ENCODE measurements around the gene TH.
A peak's percentile ranks its signal among the peaks of the same experiment; 100 is the strongest.

Gene TH

GRCh38 chr11:2139621-2140337 lies 31.8 kb downstream of the TH start:
- DNase-seq, result no peak

DNA sequence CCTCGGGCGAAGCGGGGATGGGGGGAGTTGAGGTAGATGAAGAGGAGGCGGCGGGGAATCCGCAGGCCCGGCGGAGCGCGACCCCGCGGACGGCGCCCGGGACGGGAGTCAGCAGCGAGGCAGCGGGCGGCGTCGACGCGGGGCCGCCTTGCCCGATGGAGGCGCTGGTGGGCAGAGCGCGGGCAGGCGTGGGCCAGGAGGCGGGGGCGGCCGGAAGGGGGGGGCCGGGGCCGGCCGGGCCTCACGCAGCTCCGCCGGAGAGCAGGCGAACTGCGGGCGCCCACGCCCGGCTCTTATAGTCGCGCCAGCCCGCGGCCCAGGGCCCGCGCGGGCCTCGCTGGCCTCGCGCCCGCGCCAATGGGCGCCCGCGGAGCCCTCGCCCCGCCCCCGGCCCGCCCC lies 32.5 kb downstream of the TH start, which contains the start of gene IGF2:
IGF2 (minus strand) TSS at position 267 of the 399 bp plus-strand sequence. CDS start 3,866 bp downstream, outside the sequence.
- DNase-seq, result peak; percentile 24

GRCh38 chr11:2138431-2139122 lies 33.0 kb downstream of the TH start:
- peak; percentile 34 for DNase-seq

- DNase-seq, result no peak
Measured at GRCh38 chr11:2138068-2138430, 33.6 kb downstream of the TH start.

DNA sequence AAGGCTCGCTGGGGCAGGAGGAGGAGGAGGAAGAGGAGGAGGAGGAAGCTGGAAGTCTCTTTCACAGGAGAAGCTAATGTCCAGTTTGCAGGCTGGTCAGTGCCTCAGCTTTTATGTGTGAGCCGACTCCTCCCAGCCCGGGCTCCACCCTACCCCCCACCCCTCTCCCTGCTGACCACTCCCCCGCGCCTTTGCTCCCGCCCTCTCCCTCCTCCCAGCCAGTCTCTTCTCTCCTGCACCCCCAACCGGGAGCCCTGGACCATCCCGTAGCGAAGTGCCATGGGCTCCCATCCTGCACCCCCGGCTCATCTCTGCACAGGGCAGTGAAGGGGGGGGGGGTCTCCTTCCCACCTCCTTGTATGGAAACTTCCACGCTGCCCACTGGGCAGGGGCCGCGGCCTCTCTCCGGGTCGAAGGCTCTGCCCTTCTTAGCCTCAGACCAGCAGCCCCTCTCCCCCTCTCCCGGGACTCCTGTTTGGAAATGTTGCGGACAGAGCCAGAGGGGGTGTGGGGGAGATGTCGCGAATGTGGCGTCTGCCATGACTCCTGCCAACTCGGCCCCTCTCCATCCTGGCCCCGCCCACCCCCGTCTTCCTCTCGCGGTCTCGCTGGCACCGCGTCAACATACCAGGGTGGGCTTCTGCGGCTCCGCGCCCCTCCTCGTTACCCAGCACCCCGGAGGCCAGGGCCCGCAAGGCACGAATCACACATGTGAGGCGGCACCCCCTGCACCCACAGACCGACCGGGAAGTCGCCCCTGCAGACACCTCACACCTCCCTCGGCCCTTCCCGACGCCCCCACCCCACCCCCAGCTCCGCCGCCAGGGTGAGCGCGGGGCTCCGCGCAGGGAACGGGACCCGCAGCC lies 34.2 kb downstream of the TH start:
- no peak for DNase-seq

DNA sequence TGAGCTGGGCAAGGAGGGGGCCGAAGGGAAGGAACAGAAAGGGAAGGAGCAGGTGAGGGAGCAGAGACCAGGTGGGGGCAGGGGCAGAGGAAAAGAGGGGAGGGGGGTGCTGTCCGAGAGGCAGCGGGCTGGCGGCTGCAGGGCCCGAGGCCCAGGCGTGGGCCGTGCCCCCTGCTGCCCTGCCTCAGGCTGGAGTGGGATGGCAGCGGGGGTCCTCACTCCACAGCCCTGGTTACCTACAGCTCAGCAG lies 34.7 kb downstream of the TH start:
- DNase-seq, result no peak

DNA sequence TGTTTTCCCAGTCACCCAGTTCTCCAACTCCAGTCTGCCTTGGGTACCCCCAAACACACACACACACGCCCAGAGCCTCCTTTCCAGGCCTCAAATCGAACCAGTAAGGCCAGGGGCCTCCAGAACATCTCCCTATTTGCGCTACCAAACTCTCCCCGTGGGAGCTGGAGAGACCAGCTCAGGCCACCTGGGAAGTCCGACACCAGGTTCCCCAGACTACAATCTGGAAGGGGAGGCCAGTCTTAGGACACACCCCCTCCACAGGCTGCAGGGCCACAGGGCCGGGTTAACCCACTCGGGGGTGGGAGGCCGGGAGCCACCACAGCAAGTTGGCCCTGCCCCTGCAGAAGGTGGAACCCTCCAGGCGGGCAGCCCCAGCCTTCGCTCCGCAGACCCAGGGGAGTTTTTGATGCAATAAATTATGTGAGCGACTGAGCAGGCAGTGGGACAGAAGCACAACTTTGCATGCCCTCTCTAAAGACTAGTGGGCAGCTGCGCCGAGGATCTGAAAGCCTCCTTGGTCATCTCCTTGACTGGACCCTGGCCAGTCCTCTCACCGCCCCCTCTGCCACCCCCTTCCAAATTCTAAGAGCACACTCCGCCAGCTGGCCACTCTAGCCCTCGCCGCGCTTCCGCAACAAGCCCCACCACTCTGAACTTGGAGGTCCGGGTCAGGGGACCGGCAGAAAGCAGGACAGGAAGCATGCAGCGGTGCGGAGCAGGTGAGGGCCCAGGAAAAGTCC lies 35.2 kb downstream of the TH start:
- DNase-seq, result no peak

DNA sequence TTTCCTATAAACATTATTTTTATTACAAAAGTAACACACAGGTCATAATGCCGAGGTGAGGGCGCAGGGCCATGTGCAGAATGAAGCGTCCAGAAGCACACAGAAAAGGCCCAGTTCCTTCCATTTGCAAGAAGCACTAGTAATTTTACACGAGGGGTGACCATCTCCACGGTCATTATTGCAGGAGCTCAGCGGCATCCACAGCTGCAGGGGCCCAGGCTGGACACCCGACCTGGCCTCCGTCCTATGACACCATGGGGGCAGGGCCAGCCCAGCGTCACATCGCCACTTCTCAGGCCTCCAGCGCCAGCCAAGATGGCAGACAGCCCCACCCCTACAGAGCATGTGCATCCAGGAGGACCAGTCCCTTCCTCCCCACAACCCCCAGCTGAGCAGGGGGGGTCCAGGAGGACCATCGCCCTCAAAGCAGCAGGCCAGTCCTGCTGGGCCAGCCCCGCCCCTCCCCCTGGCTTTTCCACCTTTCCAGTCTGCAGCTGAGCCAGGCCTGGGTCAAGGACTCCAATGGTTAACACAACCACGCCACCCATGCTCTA lies 35.9 kb downstream of the TH start:
- no peak for DNase-seq

DNA sequence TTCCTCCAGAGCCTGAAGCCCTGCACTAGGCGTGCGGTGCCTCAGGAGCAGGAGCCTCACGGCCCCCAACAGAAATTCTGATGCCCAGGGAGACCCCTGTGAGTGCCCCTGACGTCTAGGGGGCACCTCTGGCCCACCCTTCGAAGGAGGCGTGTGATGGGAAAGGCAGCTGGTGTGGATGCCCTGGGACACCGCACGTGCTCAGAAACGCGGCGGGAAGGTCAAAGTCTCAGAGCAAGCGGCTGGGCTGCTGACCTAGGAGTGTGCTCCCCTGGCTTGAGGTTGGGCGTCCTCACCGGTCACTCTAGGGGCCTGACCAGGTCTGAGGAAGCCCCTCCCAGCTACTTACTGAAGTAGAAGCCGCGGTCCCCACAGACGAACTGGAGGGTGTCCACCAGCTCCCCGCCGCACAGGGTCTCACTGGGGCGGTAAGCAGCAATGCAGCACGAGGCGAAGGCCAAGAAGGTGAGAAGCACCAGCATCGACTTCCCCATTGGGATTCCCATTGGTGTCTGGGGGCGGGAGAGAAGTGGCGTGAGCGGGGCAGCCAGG lies 36.5 kb downstream of the TH start:
- DNase-seq, result no peak

DNA sequence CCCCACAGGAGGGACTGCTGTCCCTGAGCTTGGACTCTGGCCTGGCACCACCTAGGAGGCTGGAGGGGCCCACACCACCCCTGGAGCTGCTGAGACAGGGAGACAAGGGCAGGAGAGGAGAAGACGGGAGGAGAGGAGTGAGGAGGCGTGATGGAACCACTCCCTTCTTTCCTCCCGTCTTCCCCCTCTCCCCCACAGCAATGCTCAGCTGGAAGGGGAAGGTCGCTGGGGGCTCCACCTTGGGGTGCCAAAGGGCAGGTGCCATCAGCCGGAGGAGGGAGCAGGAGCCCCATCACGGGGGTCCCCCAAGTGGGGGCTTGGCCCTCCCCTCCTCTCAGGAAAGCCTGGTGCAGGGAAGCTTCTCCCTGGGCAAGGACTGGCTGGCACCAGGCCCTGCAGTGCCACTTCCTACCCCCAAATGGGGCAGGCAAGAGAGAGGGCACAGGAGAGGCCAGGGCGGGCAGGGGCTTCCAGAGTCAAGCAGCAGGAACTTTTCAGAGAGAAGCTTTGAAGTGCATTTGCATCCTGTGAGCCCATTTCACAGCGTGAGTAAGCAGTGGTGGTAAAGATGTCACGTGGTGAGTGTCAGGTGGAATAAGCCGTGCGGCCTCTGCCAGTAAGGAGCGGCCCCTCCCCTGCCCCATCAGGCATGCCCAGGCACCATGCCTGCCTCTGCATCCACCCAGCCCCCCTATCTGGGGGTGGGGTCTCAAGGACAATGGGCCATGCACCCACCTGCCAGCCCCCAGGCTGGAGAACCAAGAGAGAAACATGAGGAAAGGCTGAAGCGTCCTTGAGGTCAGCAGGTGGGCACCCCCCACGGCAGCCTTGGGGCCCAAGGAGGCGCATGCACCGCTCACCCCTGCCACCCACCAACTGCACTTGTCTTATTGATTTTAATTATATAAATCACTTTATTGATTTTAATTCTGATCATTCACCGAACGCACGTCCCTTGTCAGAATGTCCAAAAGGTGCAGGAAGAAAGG lies 37.3 kb downstream of the TH start:
- DNase-seq, result no peak

DNA sequence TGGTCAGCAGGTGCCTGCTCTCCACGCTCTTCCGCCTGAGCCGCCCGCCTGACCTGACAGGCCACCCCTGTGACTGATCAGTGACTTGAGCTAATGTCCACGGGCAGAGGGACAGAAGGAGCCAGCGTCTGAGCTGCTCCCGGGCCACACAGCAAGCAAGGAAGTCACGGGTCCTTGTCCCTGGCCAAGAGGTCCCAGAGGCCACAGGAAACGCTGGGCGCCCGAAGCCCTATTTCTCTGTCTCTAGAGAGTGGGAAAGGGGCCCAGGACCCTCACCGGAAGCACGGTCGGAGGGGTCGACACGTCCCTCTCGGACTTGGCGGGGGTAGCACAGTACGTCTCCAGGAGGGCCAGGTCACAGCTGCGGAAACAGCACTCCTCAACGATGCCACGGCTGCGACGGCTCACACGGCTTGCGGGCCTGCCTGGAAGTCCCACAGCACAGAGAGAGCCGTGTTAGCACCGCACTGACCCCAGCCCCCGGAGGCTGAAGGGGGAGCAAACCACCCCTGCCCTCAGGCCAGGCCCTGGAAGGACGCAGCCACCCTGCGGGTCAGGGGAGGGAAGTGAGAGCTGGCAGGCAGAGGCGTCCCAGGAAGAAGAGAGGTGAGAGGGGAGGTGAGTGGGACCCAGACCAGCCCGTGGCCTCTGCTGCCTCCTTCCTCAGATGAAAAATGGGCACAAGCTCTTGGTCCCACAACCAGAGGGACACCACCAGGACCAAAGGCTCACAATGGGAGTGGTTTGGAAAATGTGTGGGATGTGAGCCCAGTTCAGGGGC lies 38.2 kb downstream of the TH start:
- no peak for DNase-seq

DNA sequence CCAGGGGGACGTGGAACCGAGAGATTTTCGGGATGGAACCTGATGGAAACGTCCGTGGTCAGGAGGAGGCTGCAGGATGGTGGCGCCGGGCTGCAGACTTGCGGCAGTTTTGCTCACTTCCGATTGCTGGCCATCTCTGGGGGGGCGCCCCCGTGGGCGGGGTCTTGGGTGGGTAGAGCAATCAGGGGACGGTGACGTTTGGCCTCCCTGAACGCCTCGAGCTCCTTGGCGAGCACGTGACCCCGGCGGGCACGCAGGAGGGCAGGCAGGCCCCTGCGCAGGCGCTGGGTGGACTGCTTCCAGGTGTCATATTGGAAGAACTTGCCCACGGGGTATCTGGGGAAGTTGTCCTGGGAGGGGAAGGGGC lies 38.8 kb downstream of the TH start:
- DNase-seq, result no peak

GRCh38 chr11:2132246-2132645 lies 39.4 kb downstream of the TH start:
- DNase-seq, result no peak

- DNase-seq, result no peak
Measured at GRCh38 chr11:2131371-2132236, 40.0 kb downstream of the TH start.

DNA sequence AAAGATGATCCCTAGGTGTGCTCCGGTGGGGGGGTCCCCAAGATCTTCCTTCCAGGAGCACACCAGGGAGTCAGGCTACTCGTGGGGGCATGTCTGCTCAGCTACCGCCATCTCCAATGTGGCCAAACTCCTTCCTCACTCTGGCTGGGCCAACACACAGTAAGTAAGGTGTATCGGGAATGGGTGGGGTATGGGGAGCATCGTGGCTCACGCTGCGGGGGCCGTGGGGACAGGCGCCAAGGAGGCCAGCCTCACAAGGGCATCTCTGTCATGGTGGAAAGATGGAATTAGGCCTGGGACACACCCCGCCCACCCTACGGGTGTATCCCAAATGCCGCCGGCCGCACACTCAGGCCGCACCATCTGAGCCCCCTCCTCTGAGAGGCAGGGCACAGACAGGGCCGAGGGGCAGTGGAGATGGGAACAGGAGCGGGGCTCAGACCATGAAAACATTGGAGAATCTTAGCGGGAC lies 40.7 kb downstream of the TH start:
- no peak for DNase-seq

- DNase-seq, result no peak
Measured at GRCh38 chr11:2129699-2130366, 41.8 kb downstream of the TH start.

- DNase-seq, result no peak
Measured at GRCh38 chr11:2129308-2129698, 42.3 kb downstream of the TH start.

DNA sequence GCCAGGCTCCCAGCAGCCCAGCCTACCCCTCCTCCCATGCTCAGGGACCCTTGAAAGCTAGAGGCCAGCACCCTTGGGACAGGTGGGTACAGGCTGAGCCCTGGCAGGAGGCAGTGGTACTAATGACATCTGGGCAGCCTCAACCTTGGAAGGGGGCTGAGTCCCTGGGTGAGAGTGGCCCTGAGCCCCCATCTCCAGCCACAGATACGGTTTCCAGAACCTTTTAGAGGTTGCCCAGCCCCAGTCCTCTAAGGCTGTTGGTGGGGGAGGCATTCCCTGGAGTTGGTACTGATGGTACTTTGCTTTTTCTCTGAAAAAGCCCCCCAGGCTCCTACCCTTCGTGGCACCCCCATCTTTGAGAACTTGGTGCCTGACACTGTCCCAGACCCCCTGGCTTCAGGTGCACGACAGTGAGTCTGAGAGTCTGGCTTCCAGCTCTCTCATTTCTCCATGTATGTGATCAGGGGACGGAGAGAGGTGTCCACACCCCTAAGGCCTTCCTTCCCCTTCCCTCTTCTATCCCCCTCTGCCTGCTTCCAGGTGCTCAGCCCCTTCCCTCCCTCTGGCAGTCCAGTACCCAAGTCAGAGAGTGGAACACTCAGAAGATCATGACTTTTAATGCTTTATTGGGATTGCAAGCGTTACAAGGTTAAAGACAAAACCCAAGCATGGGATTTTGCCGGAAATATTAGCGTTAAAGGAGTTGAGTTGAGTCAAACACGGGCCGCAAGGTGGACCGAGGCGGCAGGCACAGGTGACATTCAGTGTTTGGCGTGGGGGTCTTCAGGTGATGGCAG lies 42.9 kb downstream of the TH start:
- DNase-seq, result no peak

Data from stimulated activated CD4-positive, alpha-beta T cell treated with anti-CD3 and anti-CD28 coated beads, Interleukin-4, amount 100 ng/mL, for 1 hour (primary cell).